NCI-H748 treated with DMSO at 0.1 percent for 48 hours (cell line): ENCODE data around the gene PFDN4.

ENCODE experiments used
- DNase-seq: peaks from one replicate; lab custom pipeline; 2025; lab: John Stamatoyannopoulos, UW

The PFDN4 gene

DNA sequence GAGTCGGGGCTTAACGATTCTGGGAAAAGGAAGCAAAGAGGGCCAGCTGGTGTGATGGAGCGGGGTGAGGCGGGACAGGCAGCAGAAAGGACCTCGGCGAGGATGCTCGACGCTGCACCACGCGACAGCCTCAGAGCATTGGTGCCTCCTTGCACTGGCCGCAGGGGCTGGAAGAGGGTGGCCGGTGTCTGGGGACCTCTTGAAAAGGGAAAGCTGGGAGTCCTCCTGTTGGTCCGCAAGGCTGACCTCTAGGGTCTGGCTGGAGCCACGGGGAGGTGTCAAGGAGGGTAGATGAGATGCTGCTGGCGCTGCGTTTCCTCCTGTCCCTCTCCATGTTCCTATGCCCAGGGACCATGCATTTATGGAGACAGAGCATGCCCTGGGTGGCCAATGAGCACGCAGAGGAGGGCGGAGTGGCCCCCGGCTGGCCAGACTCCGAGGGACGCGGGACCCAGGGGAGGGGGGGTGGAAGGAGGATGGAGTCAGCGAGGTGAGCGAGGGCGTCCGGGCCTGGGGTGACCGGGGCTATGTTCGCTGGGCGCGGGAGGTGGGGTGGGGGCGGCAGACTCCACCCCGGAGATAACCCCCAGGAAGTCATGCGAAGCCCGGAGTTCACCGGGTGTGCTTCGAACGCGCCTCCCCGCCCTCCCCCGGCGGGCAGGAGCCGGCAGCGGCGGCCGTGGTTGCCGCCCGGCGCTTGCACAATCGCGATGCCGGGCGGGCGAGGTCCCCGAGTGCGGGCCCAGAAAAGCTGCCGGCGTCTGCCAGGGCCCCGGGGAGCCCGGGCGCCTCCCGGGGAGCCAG, 34.0 kb upstream of the PFDN4 start, which contains the start of gene CYP24A1:
Gene CYP24A1 (minus strand): TSS at position 334 of the 804 bp plus-strand sequence. CDS start 407 bp downstream, outside the sequence.
- no peak for DNase-seq

GRCh38 chr20:54174457-54175175, 33.3 kb upstream of the PFDN4 start:
- DNase-seq: no peak

DNA sequence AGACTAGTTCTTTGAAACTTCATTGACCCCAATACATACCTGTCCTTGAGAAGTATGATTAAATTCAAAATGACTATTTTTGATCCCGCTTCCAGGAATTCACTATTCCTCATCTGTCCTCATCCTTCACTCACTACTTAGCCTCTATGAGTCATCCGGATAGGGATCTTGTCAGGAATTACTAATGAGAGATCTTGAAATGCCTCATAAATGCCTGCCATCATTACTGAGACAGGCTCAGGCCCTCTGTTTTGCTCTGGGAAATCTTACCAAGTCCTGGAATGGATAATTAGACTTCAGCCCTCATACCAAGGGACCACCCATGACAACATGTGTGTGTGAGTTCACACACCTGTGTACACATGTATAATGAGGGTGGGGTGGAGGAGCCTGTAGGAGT, 31.3 kb upstream of the PFDN4 start:
- DNase-seq: no peak

DNA sequence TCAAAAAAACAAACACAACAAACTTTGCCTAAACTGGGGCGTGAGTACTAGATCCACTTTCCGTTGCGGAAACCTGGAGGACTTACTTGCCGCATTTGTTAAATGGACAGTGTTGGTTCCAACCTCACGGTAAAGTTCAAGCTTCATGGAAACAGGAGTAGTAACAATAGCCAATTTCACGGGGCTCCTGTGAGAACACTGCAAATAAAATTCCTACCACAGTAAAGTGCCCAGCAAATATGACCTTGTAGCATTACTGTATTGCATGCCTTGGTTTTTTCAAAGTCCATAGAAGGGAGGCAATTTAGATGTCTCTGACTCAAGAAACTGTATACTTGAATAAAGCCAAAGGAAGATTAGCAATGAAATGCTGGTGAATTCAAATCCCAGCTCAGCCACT, 30.5 kb upstream of the PFDN4 start:
- DNase-seq: no peak

DNA sequence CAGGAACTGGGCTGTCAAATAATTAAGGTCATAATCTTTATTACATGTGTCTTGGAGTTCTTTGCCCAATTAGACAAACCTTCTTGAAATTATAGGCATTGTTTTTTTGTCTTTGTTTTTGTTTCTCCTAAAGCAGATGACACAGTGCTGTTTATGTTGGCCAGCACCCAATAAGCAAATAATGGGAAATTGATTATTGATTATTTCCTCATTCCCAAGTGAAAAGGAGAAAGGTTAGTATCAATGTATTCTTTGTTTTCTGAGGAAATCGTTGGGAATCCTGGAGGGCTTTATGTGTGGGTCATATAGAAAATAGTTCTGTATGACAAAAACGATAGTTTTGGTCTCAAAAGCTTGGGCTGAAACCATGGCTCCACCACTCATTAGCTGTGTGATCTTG, 29.6 kb upstream of the PFDN4 start:
- no peak for DNase-seq

DNA sequence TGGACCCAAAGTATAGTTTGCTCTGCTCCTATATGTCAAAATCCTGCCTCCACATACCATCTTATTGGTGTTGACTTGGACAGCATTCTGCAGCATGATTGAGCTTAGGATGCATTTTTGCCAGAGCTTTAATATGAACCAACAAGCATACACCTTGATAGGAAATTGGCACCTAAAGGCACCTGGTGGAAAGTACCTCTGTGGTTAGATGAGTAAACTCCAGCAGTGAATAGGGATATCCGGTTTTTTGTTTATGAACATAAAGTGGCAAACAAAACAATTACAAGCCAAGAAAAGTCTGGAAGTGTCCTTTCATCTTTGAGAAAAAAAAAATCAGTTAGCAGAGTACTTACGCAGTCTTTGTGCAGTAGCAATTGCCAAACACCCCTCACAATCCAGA, 27.9 kb upstream of the PFDN4 start:
- no peak for DNase-seq

DNA sequence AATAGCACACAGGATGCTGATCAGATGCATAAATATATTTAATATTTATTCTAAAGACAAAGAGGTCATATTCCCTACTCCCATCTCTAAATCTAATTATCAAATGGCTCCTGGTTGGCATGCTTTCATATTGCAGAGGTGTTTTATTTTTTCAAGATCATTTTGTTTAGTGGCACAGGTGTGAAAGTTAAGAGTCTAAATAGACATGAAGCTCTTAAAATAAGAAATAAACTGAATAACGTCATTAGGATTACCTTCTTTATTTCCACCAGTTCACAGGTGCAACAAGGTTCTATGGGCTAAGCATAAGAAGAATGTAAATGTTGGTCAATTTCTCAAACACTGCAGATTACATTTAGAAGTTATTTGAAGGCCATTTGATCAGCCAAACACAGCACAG, 27.0 kb upstream of the PFDN4 start:
- DNase-seq: no peak

DNA sequence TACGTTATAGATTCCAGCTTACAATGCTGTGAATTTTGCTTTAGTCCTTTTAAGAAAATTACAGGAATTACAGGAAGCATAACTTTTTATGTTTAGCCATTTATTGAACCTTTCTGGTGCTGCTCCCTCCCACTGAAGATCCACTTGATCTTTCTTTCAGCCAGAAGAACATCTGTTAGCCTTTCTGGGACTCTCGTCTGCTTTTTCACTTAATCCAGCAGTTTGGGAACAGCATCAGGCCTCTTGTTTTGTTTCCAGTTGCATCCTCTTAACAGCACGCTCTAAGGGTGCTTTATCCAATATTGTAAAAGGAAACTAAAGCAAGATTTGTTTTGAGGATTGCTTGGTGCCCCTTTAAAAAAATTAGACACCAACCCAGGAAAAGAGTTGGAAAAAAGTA, 23.8 kb upstream of the PFDN4 start:
- no peak for DNase-seq

DNA sequence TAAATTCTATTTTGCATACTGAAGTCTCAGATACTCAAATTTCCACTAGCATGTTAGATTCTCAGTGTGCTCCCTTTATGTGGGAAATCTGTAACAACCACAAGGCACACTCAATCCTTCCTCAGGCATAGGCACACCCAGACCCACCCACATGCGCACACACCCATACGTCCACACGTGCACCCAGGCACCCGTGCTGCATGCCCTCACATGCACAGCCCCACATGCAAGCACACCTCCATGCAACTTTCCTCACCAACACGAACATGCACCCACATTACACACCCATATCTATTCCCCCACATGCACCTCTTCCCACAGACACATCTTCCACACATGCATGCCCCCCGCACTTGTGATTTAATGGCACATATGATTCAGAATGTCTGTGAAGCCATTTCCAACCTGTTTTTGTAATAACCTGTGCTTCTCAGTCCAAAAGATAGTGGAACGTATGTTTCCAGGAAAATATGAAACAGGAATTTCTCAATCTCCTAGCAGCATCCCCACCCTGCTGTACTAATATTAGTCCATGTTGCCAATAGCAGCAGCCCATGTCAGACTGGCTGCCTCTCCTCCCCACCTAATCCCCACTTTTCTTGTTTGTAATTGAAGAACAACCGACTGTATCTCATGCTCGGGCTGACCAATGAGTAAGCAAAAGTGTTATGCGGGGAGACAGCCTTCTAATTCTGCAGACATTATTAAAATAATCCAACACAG, 22.8 kb upstream of the PFDN4 start:
- no peak for DNase-seq

GRCh38 chr20:54188132-54188849, 19.6 kb upstream of the PFDN4 start:
- no peak for DNase-seq

GRCh38 chr20:54189630-54190029, 18.3 kb upstream of the PFDN4 start:
- no peak for DNase-seq

DNA sequence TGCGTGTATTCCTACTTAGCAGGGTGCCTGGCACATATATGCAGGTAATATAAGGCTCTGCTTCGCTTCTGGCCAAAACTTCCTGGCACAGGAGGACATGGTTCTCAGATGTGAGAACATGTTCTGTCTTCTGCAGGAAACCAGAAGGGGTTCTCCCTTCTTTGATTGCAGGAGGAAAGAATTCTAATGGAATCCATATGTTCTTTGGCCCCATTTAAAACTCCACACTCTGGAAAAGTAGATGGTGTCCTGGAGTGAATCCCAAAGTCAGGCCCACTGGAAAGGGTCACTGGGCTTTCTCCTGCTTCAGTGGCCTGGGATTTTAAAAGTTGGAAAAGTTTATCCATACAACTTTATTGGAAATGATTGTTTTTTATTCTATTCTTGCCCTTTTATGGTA, 17.7 kb upstream of the PFDN4 start:
- no peak for DNase-seq

DNA sequence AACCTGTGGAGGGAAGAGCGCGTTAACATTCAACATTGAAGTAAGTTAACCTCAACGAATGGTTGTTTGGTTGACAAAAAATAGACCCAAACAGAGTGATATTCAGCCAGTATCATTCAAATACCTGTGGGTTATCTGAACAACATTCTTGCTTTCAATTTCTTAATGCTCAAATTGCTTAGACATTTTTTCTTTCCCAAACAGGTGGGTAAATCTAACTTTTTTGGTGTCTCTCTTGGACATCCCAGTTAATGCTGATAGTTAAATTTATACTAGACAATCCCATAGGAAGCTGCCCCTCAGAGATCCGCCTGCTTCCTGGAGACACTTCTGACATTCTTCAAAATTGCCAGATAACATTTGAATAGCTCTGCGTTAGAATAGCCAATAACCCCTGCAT, 14.1 kb upstream of the PFDN4 start:
- DNase-seq: no peak

DNA sequence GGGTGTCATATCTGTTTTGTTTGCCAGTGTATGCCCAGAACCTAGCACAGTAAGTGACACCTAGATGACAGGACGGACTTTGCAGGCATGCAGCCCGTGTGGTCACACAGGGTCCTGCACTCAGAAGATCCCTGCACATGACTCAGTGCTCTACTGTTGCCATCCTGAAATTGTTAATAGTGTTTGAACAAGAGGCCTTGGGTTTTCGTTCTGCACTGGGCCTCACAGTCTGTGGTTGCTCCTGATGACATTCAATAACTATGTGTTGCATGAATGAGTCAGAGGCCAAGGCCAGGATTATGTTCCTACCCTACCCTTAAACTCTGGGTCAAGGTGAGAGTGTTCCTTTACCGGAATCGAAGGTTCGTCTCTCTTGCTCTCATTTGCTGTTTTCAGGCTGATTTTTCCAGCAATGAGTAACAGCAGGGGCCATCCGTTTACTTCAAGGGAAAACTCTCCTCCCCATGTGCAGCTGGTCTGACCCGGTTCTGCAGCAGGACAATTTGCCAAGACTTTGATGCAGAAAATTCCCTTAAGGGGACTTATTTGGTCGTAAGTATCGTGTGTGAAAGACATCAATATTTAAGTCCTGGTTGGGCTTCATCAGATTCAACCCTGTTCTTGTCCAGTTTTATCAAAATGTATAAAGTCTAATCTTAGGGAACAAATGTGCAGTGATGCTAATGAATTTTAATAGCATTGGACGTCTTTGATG, 13.0 kb upstream of the PFDN4 start:
- DNase-seq: no peak

DNA sequence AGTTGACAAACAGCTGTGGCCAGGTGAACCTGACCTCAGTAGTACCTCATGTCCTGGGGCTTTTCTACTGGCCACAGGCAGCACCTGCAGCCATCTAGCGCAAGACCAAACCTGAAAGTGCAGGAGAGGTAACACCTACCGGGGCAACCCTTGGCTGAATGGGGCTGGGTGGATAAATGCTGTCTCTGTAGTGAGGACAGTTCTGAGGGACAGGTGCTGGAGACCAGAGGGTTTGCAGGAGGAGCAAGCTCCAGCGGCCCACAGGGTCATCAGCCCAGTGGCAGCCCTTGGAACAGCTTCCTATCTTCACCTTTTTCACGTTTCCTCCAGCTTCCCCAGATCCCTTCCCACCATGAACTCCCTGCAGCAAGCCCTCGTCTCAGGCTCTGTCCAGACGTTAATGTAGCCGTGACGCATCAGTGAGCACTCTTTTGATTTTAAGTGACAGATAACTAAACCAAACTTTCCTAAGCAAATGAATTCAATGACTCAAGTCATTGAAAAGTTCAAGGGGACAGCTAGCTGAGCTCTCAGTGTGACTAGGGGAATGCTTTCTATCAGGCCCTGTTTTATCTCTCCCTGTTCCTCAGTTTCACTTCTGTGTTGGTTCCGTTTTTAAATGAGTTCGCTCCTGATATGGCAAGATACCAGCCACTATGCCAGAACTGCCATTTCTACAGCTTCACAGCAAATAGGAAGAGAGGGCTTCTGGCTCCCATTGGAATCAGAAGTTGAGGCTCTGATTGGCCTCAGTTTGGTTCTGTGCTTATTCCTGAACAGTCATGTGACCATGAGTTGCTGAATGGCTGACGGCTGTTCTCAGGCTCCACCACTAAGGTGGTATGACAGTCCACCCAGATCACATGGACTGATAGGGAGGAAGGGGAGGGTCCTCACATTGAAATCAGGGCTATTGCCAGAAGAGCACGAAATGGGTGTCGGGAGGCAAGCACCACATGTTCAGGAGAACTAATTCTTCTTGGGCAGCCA, 12.1 kb upstream of the PFDN4 start:
- no peak for DNase-seq

- DNase-seq: no peak
Observed at GRCh38 chr20:54197621-54198604, 10.0 kb upstream of the PFDN4 start.

DNA sequence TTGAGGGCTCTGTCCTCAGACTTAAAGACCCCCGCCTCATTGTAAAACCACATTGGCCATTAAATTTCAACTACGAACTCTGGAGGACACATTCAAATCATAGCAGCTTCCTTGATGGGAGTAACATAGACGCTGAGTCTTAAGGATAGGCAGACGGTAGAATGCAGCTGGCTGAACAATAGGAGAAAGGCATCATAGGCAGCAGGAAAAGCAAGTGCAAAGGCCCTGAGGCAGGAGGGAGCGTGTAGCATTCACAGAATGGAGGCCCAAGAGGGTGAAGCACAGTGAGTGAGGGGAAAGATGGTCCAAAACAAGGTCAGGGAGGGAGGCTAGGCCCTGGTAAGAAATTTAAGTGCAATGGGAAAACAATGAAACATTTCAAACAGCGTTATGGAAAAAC, 8.6 kb upstream of the PFDN4 start:
- DNase-seq: no peak

DNA sequence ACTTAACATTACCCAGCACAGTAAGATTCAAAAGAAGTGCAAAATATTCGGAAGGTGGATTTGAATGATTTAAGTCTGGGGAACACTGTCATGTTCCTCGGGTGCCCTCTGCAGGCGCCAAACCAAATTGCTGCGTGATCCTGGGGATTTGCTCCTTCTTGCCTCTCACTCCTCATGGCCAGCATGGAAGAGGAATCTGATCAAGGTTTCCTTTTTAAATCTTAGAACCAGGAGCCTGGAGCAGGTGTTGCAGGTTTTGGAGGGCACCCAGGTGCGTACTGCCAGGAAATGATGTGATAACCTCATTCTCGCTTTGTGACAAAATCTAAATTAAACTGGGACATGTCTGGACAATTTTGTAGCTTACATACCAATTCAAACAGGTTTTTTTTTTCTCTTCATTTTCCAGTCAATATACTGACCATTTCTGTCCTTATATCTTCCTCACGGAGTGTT, 8.1 kb upstream of the PFDN4 start:
- peak; percentile 1 for DNase-seq
